Sciatic nerve (tissue), 2 donors: ENCODE data around the gene CMKLR1. TPM values are rescaled to one million over a fixed set of nuclear protein-coding genes. Genes with fewer than 3 reads are reported as not detected.

ENCODE experiments used
- ATAC-seq: fragments of 200-7000 bp; cut with Tn5 transposase; one replicate; pipeline ENCODE4 v1.9.1; 2020; ENCODE audit warnings: mild to moderate bottlenecking, moderate library complexity
- DNase-seq: peaks from one replicate; pipeline ENCODE4 v3.0.0-alpha.2; 2020; ENCODE audit warnings: low spot score
- intact Hi-C: fragments of 100-400 bp; cut with DNase I; formaldehyde crosslinking; loops from one replicate; pipeline ENCODE4 v1.14.2; 2022
- total RNA-seq: library from RNA; stranded (reverse); fragmentation: NEBNext Ultra II Directional; extraction: Animal tissue kit (Norgen Biotek cat#: 25700); gene quantifications from one replicate; pipeline ENCODE4 v1.2.1, GENCODE V29; 2021
- donor health status: DM: no; HTN: no; CAD: no.
- donor health status: DM: no; HTN: no; CAD: no.

Gene CMKLR1
- total RNA-seq, 1 donor from 2014 or later, result 20.6 TPM

DNA sequence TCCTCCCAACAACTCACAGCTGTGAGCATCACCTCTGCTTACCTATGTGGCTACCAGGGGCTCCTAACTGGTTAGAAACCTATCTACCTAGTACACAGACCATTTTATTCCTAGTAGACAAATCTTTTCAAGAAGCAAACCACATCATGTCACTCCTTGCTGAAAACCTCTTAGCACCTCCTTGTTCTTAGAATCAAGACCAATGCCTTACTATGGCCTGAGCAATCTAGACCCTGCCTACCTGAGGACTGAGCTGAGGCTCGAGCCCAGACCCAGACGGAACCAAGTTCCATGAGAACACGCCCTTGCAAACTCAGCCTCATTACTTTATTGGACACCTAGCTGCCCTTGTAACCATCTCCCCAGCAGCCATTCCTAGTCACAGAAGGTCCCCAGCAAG is 32.6 kb downstream of the CMKLR1 start:
- ATAC-seq, result no peak
- DNase-seq, result no peak
- intact Hi-C loops, result no loop called here

DNA sequence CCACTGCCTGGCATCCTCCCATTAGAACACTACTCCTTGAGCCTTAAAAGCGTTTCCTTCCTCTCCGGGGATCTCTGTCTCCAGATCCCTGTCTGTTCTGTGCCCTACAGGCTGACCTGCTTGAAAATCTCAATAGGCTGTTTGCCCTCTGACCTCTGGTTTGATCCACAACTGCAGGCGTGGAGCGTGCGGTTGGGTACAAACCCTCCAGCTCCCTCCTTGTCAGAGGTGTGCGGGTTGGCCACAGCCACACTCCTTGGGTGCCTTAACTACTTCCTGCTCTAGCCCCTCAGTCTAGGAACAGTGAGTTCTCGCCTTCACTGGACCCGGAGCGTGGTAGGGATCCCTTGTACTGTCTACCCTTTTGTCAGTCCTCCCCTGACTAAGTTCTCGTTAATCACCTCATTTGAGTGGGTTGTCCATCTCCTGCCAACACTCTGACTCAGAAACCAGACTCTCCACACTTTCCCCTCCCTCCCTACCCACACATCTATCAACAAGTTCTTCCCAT is 33.1 kb downstream of the CMKLR1 start:
- DNase-seq (no peak), ATAC-seq (no peak)
- intact Hi-C loops, result no loop called here

DNA sequence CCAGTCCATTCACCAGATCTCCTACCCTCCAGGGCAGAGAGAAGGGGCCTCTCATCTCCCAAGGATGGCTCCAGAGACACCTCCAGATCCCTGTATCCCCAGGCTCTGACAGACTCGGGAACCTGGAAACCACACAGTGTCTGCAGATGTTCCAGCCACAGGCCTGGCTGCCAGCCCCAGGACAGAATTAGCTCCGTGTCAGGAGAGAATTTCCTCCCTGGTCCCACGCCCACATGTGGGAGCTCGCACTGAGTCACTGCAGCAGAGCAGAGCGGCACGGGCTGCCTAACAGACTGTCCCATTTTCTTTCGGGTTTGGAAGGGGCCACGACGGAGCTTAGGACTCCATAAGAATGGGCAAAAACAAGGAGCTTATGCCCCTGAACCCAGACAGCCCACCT is 33.6 kb downstream of the CMKLR1 start:
- intact Hi-C loops, result no loop called here
- DNase-seq, result peak; percentile 87
- ATAC-seq, result peak; percentile 66

DNA sequence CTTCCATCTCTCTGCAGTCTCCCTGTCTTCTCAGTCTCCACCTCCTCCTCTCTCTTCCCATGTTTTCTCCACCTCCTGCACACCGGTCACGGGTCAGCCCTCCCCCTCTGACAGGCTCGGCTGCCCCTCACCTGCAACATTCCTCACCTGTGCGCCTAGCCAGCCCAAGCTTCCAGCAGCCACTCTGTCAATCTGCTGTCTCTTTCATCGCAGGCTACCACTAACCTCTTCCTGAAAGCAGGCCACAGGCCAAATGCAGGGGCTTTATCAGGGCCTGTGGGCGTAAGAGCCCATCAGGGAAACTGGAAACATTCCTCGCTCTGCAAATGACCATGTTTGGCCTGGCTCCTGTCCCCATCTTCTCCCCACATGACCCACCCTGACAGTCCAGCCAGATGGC is 34.5 kb downstream of the CMKLR1 start:
- intact Hi-C loops, result no loop called here
- ATAC-seq (no peak), DNase-seq (no peak)

DNA sequence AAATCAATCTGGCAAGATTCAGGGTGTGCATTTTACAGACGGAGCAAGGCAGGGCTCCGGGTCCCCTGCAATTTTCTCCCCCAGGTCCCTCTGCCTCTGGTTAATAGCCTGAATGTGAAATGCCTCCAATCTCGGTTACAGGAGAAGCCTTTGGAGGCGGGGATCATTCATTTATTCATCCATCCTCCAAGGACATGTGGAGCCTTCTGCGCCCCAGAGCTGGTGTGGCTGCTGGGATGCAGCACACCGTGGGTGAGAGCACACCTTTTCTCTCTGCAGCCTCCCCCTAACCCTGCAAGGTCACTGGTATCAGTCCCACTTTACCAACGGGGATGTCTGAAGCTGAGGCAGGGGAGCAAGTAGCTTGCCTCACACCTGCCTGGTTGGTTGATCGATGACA is 35.4 kb downstream of the CMKLR1 start:
- intact Hi-C loops, result no loop called here
- ATAC-seq, result no peak

DNA sequence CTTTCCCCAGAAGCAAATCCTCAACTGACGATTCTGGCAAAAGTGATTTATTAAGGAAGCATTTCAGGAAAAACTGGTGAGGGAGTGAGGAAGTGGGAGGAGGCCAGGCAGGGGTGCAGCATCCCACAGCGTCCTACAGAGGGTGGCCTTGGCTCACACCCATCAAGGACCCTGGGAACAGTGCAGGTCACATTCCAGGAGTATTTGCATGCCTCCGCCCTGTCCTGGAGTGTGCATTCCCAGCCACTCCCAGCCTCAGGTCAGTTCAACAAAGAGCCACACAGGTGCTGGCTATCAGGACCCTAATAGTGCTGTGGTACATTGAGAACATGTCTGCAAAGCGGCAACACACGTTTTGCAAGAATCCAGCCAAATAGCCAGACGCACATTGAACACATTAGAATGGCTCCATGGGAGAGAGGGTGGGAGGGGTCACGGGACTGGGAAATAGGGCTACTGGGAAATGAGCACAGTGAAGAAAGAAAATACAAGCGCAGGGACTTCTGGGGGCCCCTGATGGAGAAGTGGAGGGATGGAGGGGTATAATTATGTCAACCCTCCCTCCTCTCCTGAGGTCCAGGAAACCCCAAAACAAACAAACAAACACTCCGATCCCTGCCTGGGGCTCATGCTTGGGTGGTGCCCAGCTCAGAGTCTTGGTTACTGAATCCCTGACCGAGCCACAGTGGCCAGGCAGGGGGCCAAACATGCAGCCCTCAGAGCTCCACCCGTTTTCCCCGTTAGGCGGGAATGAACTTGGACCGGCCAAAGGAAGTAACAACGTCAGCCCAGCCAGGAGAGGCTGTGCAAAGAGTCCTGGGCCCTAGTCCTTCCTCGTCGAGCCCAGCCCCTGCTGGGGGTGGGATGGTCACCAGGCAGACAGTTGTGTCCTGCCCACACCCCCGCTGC is 36.5 kb downstream of the CMKLR1 start:
- peak; percentile 90 for DNase-seq
- ATAC-seq, result peak; percentile 88
- intact Hi-C loops, result no loop called here

More for the DNA sequence above, 35.4 kb downstream of the CMKLR1 start:
- DNase-seq, result no peak

DNA sequence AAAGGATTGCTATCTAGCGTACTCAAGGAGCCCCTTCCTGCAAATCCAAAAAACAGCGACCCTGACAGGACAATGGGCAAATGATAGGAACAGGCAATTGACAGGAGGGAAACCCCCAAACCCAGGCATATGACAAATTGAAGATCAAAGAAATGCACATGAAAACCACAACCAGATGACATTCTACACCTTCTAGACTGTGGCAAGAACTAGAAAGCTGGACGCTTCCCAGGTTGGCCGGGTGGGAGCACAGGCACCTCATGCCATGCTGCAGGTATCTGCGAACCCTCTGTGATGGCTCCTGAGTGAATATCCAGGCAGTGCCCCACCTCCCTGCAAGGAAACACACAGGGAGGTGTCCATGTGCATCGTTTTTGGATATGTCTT is 37.1 kb downstream of the CMKLR1 start:
- intact Hi-C loops, result no loop called here
- ATAC-seq (no peak), DNase-seq (no peak)

DNA sequence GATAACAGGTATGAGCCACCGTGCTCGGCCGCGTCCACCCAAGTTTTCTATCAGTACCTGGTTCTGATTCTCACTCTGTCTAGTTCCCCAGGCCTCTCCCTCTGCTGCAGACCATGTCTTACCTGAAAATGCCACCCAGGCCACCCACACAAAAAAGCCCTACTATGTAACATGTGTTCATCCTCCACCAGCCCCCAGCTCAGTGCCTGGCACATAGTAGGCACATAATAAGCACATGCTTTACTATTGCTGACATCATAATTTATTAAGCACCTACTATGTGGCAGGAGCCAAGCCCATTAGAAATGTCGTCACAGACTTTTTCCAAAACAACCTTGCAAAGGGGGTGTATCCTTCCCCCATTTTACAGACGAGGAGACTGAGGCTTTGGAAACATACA is 37.8 kb downstream of the CMKLR1 start:
- intact Hi-C loops, result no loop called here
- DNase-seq (no peak), ATAC-seq (no peak)

DNA sequence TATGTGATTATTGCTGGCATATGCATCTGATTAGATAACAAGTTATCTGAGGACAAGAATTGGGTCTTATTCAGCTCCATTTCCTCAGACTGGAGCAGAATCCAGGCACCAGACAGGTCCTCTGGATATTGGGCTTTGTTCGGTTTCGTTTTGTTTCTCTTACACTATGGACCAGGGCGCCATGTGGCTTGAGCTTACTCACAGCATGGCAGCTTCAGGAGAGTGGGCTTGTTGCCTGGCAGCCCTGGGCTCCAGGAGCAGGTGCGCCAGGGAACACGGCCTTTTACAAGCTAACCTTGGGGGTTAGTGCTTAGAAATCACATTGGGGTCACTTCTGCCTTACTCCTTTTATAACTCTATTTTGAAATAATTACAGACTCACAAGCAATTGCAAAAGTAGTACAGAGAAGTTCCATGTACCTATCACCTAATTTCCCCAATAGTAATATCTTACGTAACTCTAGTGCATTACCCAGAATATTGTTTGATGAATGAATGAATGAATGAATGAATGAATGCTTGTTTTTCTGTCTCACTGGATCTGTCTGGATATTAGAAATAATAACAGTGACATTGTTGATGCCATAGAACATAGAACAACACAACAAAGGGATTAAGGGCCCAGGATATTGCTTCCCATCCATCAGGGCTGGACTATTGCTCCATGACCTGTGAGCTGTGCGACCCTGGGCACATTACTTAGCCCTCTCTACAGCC is 39.0 kb downstream of the CMKLR1 start:
- no peak for DNase-seq
- ATAC-seq, result no peak
- intact Hi-C loops, result no loop called here

DNA sequence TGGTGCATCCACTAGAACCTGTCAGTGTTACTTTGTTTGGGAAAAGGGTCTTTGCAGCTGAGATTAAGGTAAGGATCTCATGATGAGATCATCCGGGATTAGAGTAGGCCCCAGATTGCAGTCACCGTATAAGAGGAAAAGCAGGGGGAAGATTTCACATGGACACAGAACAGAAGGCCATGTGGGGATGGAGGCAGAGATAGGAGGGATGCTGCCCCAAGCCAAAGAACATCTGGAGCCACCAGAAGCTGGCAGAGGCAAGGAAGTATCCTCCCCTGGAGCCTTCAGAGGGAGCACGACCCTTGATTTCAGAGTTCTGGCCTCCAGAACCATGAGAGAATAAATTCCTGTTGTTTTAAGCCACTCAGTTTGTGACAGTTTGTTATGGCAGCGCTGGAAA is 39.6 kb downstream of the CMKLR1 start:
- ATAC-seq, result no peak
- intact Hi-C loops, result no loop called here
- DNase-seq, result no peak

DNA sequence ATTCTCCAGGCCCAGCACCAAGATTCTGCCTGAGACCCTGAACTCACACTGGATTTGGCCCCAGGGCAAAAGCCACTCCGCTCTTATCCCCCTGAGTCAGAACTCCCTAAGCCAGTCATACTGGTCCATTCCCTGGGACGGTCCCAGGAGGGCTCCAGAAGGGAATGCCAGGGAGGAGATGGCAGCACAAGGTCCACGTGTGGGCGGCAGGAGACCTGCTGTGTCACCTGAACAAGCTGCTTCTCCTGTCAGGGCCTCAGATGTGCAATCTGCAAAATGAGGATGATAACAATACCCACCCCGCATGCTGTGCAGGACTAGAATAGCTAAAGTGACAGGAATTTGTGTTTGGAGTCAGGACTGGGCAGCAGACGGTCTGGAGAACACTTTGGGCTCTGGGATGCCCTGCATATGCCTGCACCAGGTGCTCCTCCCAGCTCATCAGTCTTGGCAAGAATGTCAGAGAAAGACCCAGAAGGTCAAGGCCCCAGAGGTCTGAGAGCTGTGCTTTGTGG is 40.3 kb downstream of the CMKLR1 start:
- intact Hi-C loops, result no loop called here
- DNase-seq (no peak), ATAC-seq (no peak)

DNA sequence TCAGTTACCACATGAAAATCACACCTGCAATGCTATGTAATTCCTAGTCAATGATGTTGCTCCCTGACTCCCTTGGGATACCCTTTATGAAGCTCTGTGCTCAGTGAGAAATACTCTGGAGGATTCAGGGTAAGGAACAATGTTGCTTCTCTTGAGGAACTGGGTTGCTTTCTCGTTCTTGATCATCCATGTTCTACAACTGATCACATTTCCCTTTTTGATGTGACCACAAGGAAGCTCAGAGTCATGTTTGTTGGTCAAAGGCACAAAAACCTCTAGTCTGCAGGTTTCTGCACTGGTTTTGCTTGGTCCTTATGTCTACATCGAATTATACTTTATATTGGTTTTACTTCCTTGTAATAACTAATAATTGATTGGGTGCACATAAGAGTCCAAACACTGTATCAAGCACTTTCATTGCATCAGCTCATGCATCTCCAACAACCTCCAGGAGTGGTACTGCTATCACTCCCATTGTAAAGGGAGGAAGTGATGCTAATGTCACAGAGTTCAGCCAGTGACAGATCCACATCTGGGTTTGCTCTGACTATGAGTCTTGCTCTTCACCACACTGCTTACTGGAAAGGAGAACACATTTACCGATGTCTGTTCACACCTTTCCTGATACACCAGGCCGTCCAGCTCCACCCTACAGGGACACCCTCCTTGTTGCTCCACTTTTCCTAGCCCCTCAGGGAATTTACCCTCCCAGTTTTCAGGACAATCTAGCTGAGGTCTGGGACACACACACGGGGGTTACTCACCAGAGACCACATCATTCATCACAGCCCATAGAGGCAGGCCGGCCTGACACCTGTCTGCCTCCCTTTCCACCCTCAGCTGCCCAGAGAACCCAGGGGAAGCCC is 41.0 kb downstream of the CMKLR1 start:
- DNase-seq, result no peak
- no peak for ATAC-seq
- intact Hi-C loops, result no loop called here

DNA sequence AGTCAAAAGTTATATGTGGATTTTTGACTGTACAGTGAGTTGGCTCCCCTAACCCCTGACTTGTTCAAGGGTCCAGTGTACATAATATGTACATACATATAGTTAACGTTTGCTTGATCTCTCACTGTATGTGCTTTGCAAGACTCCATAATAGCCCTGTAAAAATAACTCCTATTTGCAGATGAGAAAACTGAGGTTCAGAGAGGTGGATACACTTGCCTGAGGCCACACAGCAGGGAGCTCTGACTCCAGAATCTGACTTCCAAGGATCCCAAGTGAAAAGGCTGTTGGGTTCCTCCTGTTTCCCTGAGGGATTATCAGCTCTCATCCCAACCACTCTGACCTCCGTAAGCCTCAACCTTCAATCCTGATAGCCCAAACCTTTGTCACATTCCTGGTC is 41.7 kb downstream of the CMKLR1 start:
- intact Hi-C loops, result no loop called here
- no peak for DNase-seq
- no peak for ATAC-seq

DNA sequence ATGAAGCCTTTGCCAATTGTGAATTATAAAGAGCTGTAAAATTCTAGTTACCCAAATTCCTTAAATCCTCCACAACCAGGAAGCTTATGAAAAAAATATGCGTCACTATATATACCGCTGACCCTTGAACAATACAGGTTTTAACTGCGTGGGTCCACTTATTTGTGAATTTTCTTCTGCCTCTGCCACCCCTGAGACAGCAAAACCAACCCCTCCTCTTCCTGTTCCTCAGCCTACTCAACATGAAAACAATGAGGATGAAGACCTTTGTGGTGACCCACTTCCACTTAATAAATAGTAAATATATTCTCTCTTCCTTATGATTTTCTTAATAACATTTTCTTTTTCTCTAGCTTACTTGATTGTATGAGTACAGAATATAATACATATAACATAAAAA is 42.2 kb downstream of the CMKLR1 start:
- intact Hi-C loops, result no loop called here
- DNase-seq, result no peak
- ATAC-seq, result no peak

DNA sequence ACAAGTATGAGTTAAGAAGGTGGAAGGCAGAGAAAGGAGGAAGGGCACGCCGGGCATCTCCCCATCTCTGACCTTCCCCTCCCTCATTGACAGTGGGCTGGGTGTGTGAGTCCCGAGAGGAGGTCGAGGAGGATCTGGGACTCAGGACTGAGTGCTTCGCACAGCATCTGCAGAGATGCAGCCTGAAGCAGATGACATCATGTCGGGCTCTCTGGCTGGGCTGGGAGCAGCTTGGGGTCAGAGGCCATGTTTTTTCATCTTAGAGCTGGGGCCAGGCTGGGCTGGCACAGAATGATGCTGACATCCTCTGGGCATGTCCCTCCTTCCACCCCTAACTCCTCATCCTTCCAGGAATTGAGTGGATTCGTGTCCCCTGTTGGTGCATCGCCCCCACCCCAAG is 43.5 kb downstream of the CMKLR1 start:
- intact Hi-C loops, result no loop called here
- ATAC-seq (peak; percentile 59), DNase-seq (no peak)

DNA sequence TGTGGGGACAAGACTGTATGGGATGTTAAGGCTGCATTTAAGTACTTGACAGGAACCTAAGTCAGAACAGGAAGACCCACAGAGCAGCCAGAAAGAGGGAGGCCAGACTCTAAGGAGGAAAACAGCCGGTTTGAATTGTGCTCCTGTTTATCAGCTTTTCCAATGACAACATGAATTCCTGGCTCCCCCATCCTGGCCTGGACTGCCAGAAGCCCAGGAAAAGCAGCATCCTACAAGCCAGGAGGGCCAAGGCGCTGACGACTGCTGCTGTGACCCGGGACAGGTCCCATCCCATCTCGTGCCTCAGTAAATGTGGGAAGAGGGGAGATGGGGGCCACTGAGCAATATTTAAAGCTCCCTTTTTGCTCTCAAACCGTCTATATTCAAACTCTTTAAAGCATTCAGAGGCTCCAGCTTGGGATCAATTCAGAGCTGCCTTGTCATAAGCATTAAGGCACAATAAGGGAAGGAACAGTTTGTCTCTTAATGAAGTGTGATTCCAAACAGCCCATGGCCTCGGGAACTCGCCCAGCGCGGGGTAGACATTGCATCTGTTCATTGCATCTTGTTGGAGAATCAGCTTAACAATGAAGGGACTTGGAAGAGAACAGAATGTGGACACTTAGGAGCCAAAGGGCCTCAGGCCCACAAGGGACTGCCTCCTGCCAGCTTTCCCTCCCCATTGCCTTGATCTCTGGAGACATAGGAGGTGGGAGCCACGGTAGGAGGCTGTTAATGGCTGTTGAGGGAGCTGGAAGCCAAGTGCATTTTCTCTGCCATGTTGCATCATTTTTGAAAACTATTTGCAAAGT is 49.6 kb downstream of the CMKLR1 start:
- peak; percentile 80 for ATAC-seq
- intact Hi-C loops, result no loop called here
- no peak for DNase-seq

DNA sequence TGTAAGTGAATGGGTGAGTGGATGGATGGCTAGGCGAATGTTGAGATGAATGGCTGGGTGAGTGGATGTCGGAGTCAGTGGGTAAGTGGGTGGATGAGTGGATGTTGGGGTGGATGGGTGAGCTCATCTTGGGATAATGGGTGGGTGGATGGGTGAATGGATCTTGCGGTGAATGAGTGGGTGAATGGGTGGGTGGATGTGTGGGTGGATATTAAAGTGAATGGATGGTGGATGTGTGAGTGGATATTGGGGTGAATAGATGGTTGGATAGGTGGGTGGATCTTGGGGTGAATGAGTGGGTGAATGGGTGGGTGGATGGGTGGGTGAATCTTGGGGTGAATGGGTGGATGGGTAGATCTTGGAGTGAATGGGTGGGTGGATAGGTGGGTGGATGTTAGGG is 51.9 kb downstream of the CMKLR1 start:
- DNase-seq, result no peak
- intact Hi-C loops, result no loop called here
- ATAC-seq, result no peak

DNA sequence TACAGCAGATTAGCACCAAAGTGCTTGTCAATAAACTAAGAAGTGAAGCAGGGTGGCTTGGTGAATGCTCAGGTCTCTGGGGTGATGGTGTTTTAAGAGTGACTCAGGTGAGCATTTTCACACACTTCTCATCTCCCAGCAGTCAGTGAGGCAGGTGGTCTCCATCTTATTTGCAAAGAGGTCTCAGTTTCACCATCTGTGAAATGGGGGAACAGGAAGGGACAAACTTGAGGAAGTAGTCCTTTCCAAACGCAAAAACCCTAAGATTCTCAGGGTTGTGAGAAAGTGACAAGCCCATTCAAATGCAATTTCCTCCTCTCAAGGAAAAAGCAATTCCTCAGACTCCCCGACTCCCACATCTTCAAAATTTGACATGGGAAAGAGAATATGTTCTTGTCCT is 54.1 kb downstream of the CMKLR1 start:
- no peak for DNase-seq
- ATAC-seq, result no peak
- intact Hi-C loops, result no loop called here
